ENCODE measurements around the gene CHMP1A.

The CHMP1A gene

GRCh38 chr16:89612415-89613166 is 44.9 kb downstream of the CHMP1A start:
- Histone ChIP-seq H3K4me1 (ENCODE audit: insufficient read depth, insufficient read length) (peaks cover 13% of the 10 kb centered on the region), H3K27me3 (ENCODE audit: insufficient read depth, insufficient read length) (no peaks in the 10 kb centered on the region), H3K9ac (ENCODE audit: insufficient read length, low read depth) (no peak overlapping the region), H3K4me3 (ENCODE audit: insufficient read length, low read depth) (no peak overlapping the region), H3K36me3 (ENCODE audit: insufficient read depth, insufficient read length, low read length) (no peaks in the 10 kb centered on the region), H3K9me3 (ENCODE audit: insufficient read depth, low read length) (no peaks in the 10 kb centered on the region)
- DNase-seq (ENCODE audit: low read depth, low spot score) = no peak
- TF ChIP-seq YY1 (IDR thresholded peaks at IDR 0.05; ENCODE audit: insufficient read depth, insufficient read length) (no peak), SUZ12 (IDR thresholded peaks at IDR 0.05; ENCODE audit: extremely low read depth, insufficient read depth, insufficient read length) (no peak)

GRCh38 chr16:89610108-89610453 is 47.4 kb downstream of the CHMP1A start:
- DNase-seq (ENCODE audit: low read depth, low spot score) = no peak
- Histone ChIP-seq H3K4me1 (ENCODE audit: insufficient read depth, insufficient read length) (peaks cover 2% of the 10 kb centered on the region), H3K36me3 (ENCODE audit: insufficient read depth, insufficient read length, low read length) (no peaks in the 10 kb centered on the region), H3K27me3 (ENCODE audit: insufficient read depth, insufficient read length) (no peaks in the 10 kb centered on the region), H3K9ac (ENCODE audit: insufficient read length, low read depth) (no peak overlapping the region), H3K9me3 (ENCODE audit: insufficient read depth, low read length) (no peaks in the 10 kb centered on the region), H3K4me3 (ENCODE audit: insufficient read length, low read depth) (no peak overlapping the region)
- TF ChIP-seq ZNF274 (IDR thresholded peaks at IDR 0.05; ENCODE audit: low read depth, low read length) = no peak
- TF ChIP-seq SUZ12 (IDR thresholded peaks at IDR 0.05; ENCODE audit: extremely low read depth, insufficient read depth, insufficient read length) = no peak
- TF ChIP-seq YY1 (IDR thresholded peaks at IDR 0.05; ENCODE audit: insufficient read depth, insufficient read length) = no peak

GRCh38 chr16:89607937-89608740 is 49.4 kb downstream of the CHMP1A start:
- no peak overlapping the region for H3K9ac ChIP-seq (ENCODE audit: insufficient read length, low read depth)
- TF ChIP-seq SUZ12 (IDR thresholded peaks at IDR 0.05; ENCODE audit: extremely low read depth, insufficient read depth, insufficient read length) = no peak
- TF ChIP-seq ZNF274 (IDR thresholded peaks at IDR 0.05; ENCODE audit: low read depth, low read length) = no peak
- no peak for TF ChIP-seq YY1 (IDR thresholded peaks at IDR 0.05; ENCODE audit: insufficient read depth, insufficient read length)
- H3K36me3 ChIP-seq (ENCODE audit: insufficient read depth, insufficient read length, low read length) = no peaks in the 10 kb centered on the region
- peaks cover under 1% of the 10 kb centered on the region for H3K4me1 ChIP-seq (ENCODE audit: insufficient read depth, insufficient read length)
- H3K4me3 ChIP-seq (ENCODE audit: insufficient read length, low read depth) = no peak overlapping the region
- H3K27me3 ChIP-seq (ENCODE audit: insufficient read depth, insufficient read length) = peaks cover under 1% of the 10 kb centered on the region
- DNase-seq (ENCODE audit: low read depth, low spot score) = no peak
- no peaks in the 10 kb centered on the region for H3K9me3 ChIP-seq (ENCODE audit: insufficient read depth, low read length)

GRCh38 chr16:89607453-89607852 is 50.1 kb downstream of the CHMP1A start:
- Histone ChIP-seq H3K4me1 (ENCODE audit: insufficient read depth, insufficient read length) (peaks cover 7% of the 10 kb centered on the region), H3K4me3 (ENCODE audit: insufficient read length, low read depth) (no peak overlapping the region), H3K9ac (ENCODE audit: insufficient read length, low read depth) (no peak overlapping the region), H3K9me3 (ENCODE audit: insufficient read depth, low read length) (no peaks in the 10 kb centered on the region), H3K27me3 (ENCODE audit: insufficient read depth, insufficient read length) (peaks cover 5% of the 10 kb centered on the region), H3K36me3 (ENCODE audit: insufficient read depth, insufficient read length, low read length) (no peaks in the 10 kb centered on the region)
- TF ChIP-seq SUZ12 (IDR thresholded peaks at IDR 0.05; ENCODE audit: extremely low read depth, insufficient read depth, insufficient read length) = no peak
- no peak for TF ChIP-seq ZNF274 (IDR thresholded peaks at IDR 0.05; ENCODE audit: low read depth, low read length)
- TF ChIP-seq YY1 (IDR thresholded peaks at IDR 0.05; ENCODE audit: insufficient read depth, insufficient read length) = no peak
- DNase-seq (ENCODE audit: low read depth, low spot score) = no peak

GRCh38 chr16:89606006-89606405 is 51.5 kb downstream of the CHMP1A start:
- TF ChIP-seq YY1 (IDR thresholded peaks at IDR 0.05; ENCODE audit: insufficient read depth, insufficient read length) (no peak), ZNF274 (IDR thresholded peaks at IDR 0.05; ENCODE audit: low read depth, low read length) (no peak)
- DNase-seq (ENCODE audit: low read depth, low spot score) = no peak
- Histone ChIP-seq H3K36me3 (ENCODE audit: insufficient read depth, insufficient read length, low read length) (no peaks in the 10 kb centered on the region), H3K4me1 (ENCODE audit: insufficient read depth, insufficient read length) (peaks cover 15% of the 10 kb centered on the region), H3K4me3 (ENCODE audit: insufficient read length, low read depth) (no peak overlapping the region), H3K27me3 (ENCODE audit: insufficient read depth, insufficient read length) (peaks cover 5% of the 10 kb centered on the region), H3K9ac (ENCODE audit: insufficient read length, low read depth) (peak overlapping the region; percentile 50), H3K9me3 (ENCODE audit: insufficient read depth, low read length) (no peaks in the 10 kb centered on the region)

- DNase-seq (ENCODE audit: low read depth, low spot score) = no peak
- Histone ChIP-seq H3K4me3 (ENCODE audit: insufficient read length, low read depth) (no peak overlapping the region), H3K36me3 (ENCODE audit: insufficient read depth, insufficient read length, low read length) (no peaks in the 10 kb centered on the region), H3K27me3 (ENCODE audit: insufficient read depth, insufficient read length) (peaks cover 6% of the 10 kb centered on the region), H3K4me1 (ENCODE audit: insufficient read depth, insufficient read length) (peaks cover 16% of the 10 kb centered on the region), H3K9me3 (ENCODE audit: insufficient read depth, low read length) (no peaks in the 10 kb centered on the region), H3K9ac (ENCODE audit: insufficient read length, low read depth) (no peak overlapping the region)
- TF ChIP-seq YY1 (IDR thresholded peaks at IDR 0.05; ENCODE audit: insufficient read depth, insufficient read length) = no peak
- TF ChIP-seq ZNF274 (IDR thresholded peaks at IDR 0.05; ENCODE audit: low read depth, low read length) = no peak
- TF ChIP-seq SUZ12 (IDR thresholded peaks at IDR 0.05; ENCODE audit: extremely low read depth, insufficient read depth, insufficient read length) = no peak
These were observed 52.1 kb downstream of the CHMP1A start for GRCh38 chr16:89605186-89605970.

GRCh38 chr16:89604764-89605163 is 52.7 kb downstream of the CHMP1A start:
- DNase-seq (ENCODE audit: low read depth, low spot score) = no peak
- H3K9ac ChIP-seq (ENCODE audit: insufficient read length, low read depth) = no peak overlapping the region
- TF ChIP-seq YY1 (IDR thresholded peaks at IDR 0.05; ENCODE audit: insufficient read depth, insufficient read length) = no peak
- peaks cover 7% of the 10 kb centered on the region for H3K27me3 ChIP-seq (ENCODE audit: insufficient read depth, insufficient read length)
- H3K36me3 ChIP-seq (ENCODE audit: insufficient read depth, insufficient read length, low read length) = no peaks in the 10 kb centered on the region
- H3K9me3 ChIP-seq (ENCODE audit: insufficient read depth, low read length) = no peaks in the 10 kb centered on the region
- no peak overlapping the region for H3K4me3 ChIP-seq (ENCODE audit: insufficient read length, low read depth)
- peaks cover 21% of the 10 kb centered on the region for H3K4me1 ChIP-seq (ENCODE audit: insufficient read depth, insufficient read length)
